Thyroid gland (tissue), 4 donors: ENCODE measurements around the gene RAB35.

Source experiments
- CTCF ChIP-seq, 6 experiments: fragments of 200-600 bp in 3 of 6; fragments of 450-650 bp in 3 of 6; sonication (generic) in 3 of 6; IDR thresholded peaks; one replicate each; pipeline ENCODE4 v1.5.1; 2016 to 2019; ENCODE audit warnings: antibody characterized with exemption in 6 of 6, mild to moderate bottlenecking in 2 of 6, inconsistent platforms in 1 of 6, moderate library complexity in 1 of 6
- POLR2A ChIP-seq, 2 donors: fragments of 450-650 bp; IDR thresholded peaks; one replicate each; pipeline ENCODE4 v1.6.1; 2017; ENCODE audit warnings: antibody characterized with exemption in 2 of 2, mild to moderate bottlenecking in 2 of 2, moderate library complexity in 1 of 2

GRCh38 chr12:120075034-120075616 is 41.4 kb downstream of the RAB35 start:
- no peak for TF ChIP-seq CTCF (IDR thresholded peaks at IDR 0.05)
- no peak for TF ChIP-seq POLR2A (IDR thresholded peaks at IDR 0.05)
